Keratinocyte (primary cell): ENCODE results near the gene RPL31. TPM values are rescaled to one million over a fixed set of nuclear protein-coding genes. Genes with fewer than 3 reads are reported as not detected.
A peak's percentile ranks its signal among the peaks of the same experiment; 100 is the strongest.

Experiments used
- DNase-seq: peaks from one replicate; pipeline ENCODE4 v3.0.0-alpha.2; 2011; ENCODE audit warnings: low read depth, missing footprints, low spot score
- FAIRE-seq: peaks from 2 replicates; lab custom pipeline; 2011; peaks lifted over from hg19 to GRCh38; lab: Jason Lieb, UNC
- H2AFZ ChIP-seq: 2 replicates; pipeline ENCODE4 v1.6.0; 2012; ENCODE audit warnings: low read length, control low read depth, inconsistent platforms; ENCODE audit not compliant: control insufficient read depth
- H3K27ac ChIP-seq: 2 replicates; pipeline ENCODE4 v1.5.1; 2011; ENCODE audit warnings: low read length; ENCODE audit not compliant: control insufficient read depth, insufficient read depth
- H3K27me3 ChIP-seq: 3 replicates; pipeline ENCODE4 v1.6.0; 2011; ENCODE audit warnings: low read length; ENCODE audit not compliant: control insufficient read depth, insufficient read depth; ENCODE audit errors: extremely low read depth
- H3K36me3 ChIP-seq, 2 experiments: 2 replicates in 1 of 2; 3 replicates in 1 of 2; pipeline ENCODE4 v1.5.1; 2011; ENCODE audit warnings: low read length in 2 of 2, mild to moderate bottlenecking in 1 of 2; ENCODE audit not compliant: control insufficient read depth in 2 of 2, insufficient read depth in 2 of 2; ENCODE audit errors: extremely low read depth in 1 of 2
- H3K4me1 ChIP-seq: 3 replicates; pipeline ENCODE4 v1.5.1; 2011; ENCODE audit warnings: low read length; ENCODE audit not compliant: control insufficient read depth, insufficient read depth; ENCODE audit errors: extremely low read depth
- H3K4me2 ChIP-seq: 3 replicates; pipeline ENCODE4 v1.6.0; 2011; ENCODE audit warnings: low read depth, low read length; ENCODE audit not compliant: control insufficient read depth, insufficient read depth; ENCODE audit errors: extremely low read depth
- H3K4me3 ChIP-seq, 3 experiments: fragments of 200-600 bp in 1 of 3; sonication (generic) in 1 of 3; 2 replicates in 2 of 3; 3 replicates in 1 of 3; pipeline ENCODE4 v1.5.1; 2011 to 2016; ENCODE audit warnings: low read length in 3 of 3, mild to moderate bottlenecking in 3 of 3, control low read depth in 2 of 3, inconsistent platforms in 1 of 3, low read depth in 1 of 3, mixed read lengths in 1 of 3, mixed run types in 1 of 3, moderate library complexity in 1 of 3; ENCODE audit not compliant: control insufficient read depth in 2 of 3, insufficient read depth in 2 of 3; ENCODE audit errors: extremely low read depth in 1 of 3
- H3K79me2 ChIP-seq: 2 replicates; pipeline ENCODE4 v1.6.0; 2012; ENCODE audit warnings: low read length; ENCODE audit not compliant: control insufficient read depth, insufficient read depth
- H3K9ac ChIP-seq: 3 replicates; pipeline ENCODE4 v1.6.0; 2011; ENCODE audit warnings: low read length; ENCODE audit not compliant: control insufficient read depth, insufficient read depth; ENCODE audit errors: extremely low read depth
- H3K9me1 ChIP-seq: 3 replicates; pipeline ENCODE4 v1.6.0; 2011; ENCODE audit warnings: low read length; ENCODE audit not compliant: control insufficient read depth, insufficient read depth; ENCODE audit errors: extremely low read depth
- H3K9me3 ChIP-seq: 2 replicates; pipeline ENCODE4 v1.5.1; 2012; ENCODE audit warnings: low read depth, low read length; ENCODE audit not compliant: control insufficient read depth
- H4K20me1 ChIP-seq: 3 replicates; pipeline ENCODE4 v1.6.0; 2011; ENCODE audit warnings: low read length; ENCODE audit not compliant: control insufficient read depth, insufficient read depth; ENCODE audit errors: extremely low read depth
- CTCF ChIP-seq, 3 experiments: IDR thresholded peaks in 1 of 3; conservative IDR thresholded peaks in 1 of 3; optimal IDR thresholded peaks in 1 of 3; 2 replicates in 2 of 3; 3 replicates in 1 of 3; pipeline versions ENCODE3 to v1.5.1; 2011; ENCODE audit warnings: low read length in 3 of 3, mild to moderate bottlenecking in 3 of 3, moderate library complexity in 2 of 3, control low read depth in 1 of 3, inconsistent platforms in 1 of 3; ENCODE audit not compliant: insufficient read depth in 2 of 3; ENCODE audit errors: extremely low read depth in 1 of 3
- EZH2 ChIP-seq: IDR thresholded peaks from one replicate; pipeline ENCODE4 v1.6.1; 2012; ENCODE audit warnings: inconsistent platforms, mild to moderate bottlenecking, low read length, moderate library complexity
- dilution Hi-C: fragments of 300-500 bp; cut with MboI; formaldehyde crosslinking; loops from one replicate; pipeline ENCODE4 v1.7.0; 2020; ENCODE audit warnings: low sequenced_read_pairs; ENCODE audit not compliant: extremely low pct_ligation_motif_present
- polyA plus RNA-seq, 5 experiments: library from polyadenylated mRNA; depleted of rRNA in 3 of 5; stranded (reverse) in 3 of 5; stranded (forward) in 1 of 5; unstranded in 1 of 5; fragments of >200 nt; gene quantifications; 1 replicate in 1 of 5; 2 replicates in 3 of 5; 3 replicates in 1 of 5; pipeline versions ENCODE4 v1.2.1 to v1.2.3, GENCODE V29; 2011 to 2012; ENCODE audit warnings: missing spikeins in 2 of 5, low read depth in 1 of 5, low replicate concordance in 1 of 5

RPL31 gene
- polyA plus RNA-seq, 1 donor (not counting 4 experiments of a cell fraction or from before 2014, with no cell fraction given), result 2,795 TPM

- Histone ChIP-seq H3K4me3 (peak overlapping the region; percentile 78 to 92 (median 91)), H3K27ac (peak overlapping the region; percentile 90), H3K27me3 (no peaks in the 10 kb centered on the region), H2AFZ (no peak overlapping the region), H3K36me3 (peaks cover 22 to 48% of the 10 kb centered on the region in 2 experiments), H3K4me2 (peak overlapping the region; percentile 88), H4K20me1 (peaks cover 19% of the 10 kb centered on the region), H3K4me1 (peaks cover 23% of the 10 kb centered on the region), H3K9ac (peak overlapping the region; percentile 98), H3K79me2 (peaks cover 49% of the 10 kb centered on the region), H3K9me3 (no peaks in the 10 kb centered on the region), H3K9me1 (peaks cover 2% of the 10 kb centered on the region)
- FAIRE-seq (no peak), DNase-seq (no peak)
- no peak for TF ChIP-seq EZH2
- dilution Hi-C loops, result no loop called here
These were observed 1.2 kb downstream of the RPL31 start for GRCh38 chr2:101003278-101003775.

GRCh38 chr2:101004620-101005325 lies 2.7 kb downstream of the RPL31 start:
- peak overlapping the region; percentile 88 for H3K4me2 ChIP-seq
- H3K27me3 ChIP-seq, result no peaks in the 10 kb centered on the region
- peaks cover 2% of the 10 kb centered on the region for H3K9me1 ChIP-seq
- dilution Hi-C loops, result no loop called here
- H2AFZ ChIP-seq, result no peak overlapping the region
- peak overlapping the region; percentile 98 for H3K9ac ChIP-seq
- no peaks in the 10 kb centered on the region for H3K9me3 ChIP-seq
- peaks cover 23% of the 10 kb centered on the region for H3K4me1 ChIP-seq
- FAIRE-seq, result no peak
- peaks cover 49% of the 10 kb centered on the region for H3K79me2 ChIP-seq
- H4K20me1 ChIP-seq, result peaks cover 19% of the 10 kb centered on the region
- TF ChIP-seq EZH2 (no peak), CTCF (optimal IDR thresholded peaks at IDR 0.05 in 1 of 3, IDR thresholded peaks at IDR 0.05 in 1 of 3, conservative IDR thresholded peaks at IDR 0.05 in 1 of 3; ENCODE audit: extremely low read depth in 1 of 3, insufficient read depth in 2 of 3, low read length in 3 of 3) (no peak)
- H3K27ac ChIP-seq, result no peak overlapping the region
- H3K4me3 ChIP-seq, result peak overlapping the region in 1 of 3 experiments; percentile 92
- DNase-seq, result no peak
- peaks cover 22 to 51% of the 10 kb centered on the region in 2 experiments for H3K36me3 ChIP-seq
